Caki2 (cell line): Measurements from ENCODE around the gene ZYG11B. TPM values are rescaled to one million over a fixed set of nuclear protein-coding genes. Genes with fewer than 3 reads are reported as not detected.
"Not testable (repeated sequence)": the region's sequence is repeated elsewhere in the genome, so short reads cannot be mapped to it uniquely, and the experiment has no call there.

ENCODE experiments used
- DNase-seq: peaks from one replicate; pipeline ENCODE4 v3.0.0-alpha.2; 2015; ENCODE audit warnings: low read depth
- in situ Hi-C: cut with HindIII; loops from 2 replicates; pipeline ENCODE4 v1.10.0; 2016; ENCODE audit warnings: low sequenced_read_pairs, low pct_unique_long_range_greater_than_20kb, mixed read lengths
- total RNA-seq: library from RNA; depleted of rRNA; stranded (reverse); fragments of >200 nt; shearing (Covaris generic); gene quantifications from 2 replicates; pipeline ENCODE4 v1.2.3, GENCODE V29; 2014; ENCODE audit warnings: low replicate concordance

The ZYG11B gene
- total RNA-seq, 1 experiment from 2014 or later = 14.7 TPM

DNA sequence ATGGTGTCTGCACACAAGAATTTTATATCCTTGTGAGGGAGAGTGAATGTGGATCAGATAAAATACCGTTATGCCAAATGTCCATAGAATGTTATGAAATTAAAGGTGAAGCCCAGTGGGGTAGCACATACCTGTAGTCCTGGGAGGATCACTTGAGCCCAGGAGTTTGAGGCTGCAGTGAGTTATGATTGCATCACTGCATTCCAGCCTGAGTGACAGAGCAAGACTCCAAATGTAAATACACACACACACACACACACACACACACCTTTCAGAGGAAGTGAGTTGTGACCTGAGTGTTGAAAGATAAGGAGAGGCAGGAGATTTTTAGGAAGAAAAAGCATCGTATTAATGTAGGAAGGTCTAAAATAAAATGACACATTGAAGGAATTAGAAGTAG is 88.2 kb downstream of the ZYG11B start:
- peak; percentile 17 for DNase-seq
- in situ Hi-C loops = no loop called here

- DNase-seq, in situ Hi-C loops: not testable (repeated sequence)
Observed at GRCh38 chr1:52820830-52821229, 94.6 kb downstream of the ZYG11B start.

GRCh38 chr1:52825868-52826267 is 99.6 kb downstream of the ZYG11B start:
- in situ Hi-C loops = no loop called here

DNA sequence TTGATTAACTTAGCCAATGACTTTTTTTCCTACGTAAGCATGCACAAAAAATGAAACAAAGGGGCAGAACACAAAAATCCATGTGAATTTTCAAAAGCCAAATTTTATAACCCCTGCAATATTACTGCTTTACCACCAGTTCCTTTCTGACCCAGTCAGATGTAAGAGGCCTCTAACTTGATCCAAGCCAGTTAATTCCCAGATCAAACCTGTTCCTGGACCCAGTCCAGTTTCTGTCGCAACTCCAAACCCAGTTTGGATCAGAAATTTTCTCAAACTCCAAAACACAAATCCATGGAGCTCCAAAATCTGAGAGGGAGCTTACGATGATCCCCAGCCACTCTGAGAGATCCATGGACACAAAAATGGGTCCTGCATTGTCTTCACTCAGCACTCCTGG is 108.5 kb downstream of the ZYG11B start:
- in situ Hi-C loops = no loop called here
- DNase-seq = no peak

More at GRCh38 chr1:52825868-52826267, 99.6 kb downstream of the ZYG11B start:
- peak; percentile 10 for DNase-seq

DNA sequence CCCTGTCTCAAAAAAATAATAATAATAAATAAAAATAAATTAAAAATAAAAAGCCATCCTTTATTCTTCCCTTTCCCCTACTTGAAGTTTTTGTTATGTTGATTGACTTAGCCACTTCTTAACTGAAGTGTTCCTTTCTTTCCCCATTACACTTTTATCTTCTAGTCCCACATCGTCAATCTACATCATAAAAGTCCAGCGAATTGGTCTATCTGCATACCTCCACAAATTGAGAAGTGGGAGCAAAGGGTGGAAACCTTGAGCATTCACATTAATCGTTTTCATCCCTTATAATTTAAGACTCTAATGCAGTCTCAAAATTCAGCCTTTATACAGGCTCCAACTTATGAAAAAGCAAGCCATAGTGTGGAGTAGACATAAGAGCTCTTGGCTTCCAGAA is 109.8 kb downstream of the ZYG11B start:
- DNase-seq = no peak
- in situ Hi-C loops = no loop called here

GRCh38 chr1:52839175-52839574 is 112.9 kb downstream of the ZYG11B start:
- in situ Hi-C loops, DNase-seq: not testable (repeated sequence)

DNA sequence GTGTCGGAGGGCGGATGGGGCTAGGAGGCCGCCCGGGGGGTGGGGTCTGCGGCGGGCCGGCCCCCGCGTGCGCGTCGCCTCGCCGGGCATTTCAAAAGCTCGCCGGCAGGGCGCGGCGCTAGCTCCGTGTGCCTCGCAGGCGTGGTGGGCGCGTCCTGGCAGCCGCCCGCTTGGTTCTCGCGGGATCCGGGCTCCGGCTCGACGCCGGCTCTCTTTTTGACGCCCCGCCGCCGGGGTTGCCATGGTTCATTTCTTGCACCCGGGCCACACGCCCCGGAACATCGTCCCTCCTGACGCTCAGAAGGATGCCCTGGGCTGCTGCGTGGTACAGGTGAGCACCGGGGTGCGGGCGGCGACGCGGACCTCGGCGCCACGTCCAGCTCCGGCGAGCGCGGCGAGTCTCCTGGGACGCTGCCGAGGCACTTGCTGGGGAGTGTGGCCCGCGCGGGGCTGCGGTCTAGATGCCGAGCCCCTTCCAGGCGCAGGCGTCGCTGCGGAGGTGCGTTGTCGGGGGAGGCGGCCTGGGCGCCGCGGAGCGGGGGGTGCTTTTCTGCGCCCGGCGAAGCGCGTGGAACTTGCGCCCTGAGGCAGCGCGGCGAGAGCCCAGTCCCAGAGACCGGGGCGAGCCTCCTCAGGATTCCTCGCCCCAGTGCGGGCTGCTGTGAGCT is 116.5 kb downstream of the ZYG11B start, which contains the start of gene ZYG11A:
ZYG11A (plus strand) TSS at position 118 of the 668 bp plus-strand sequence; CDS start at position 242, 124 bp downstream.
- in situ Hi-C loops = no loop called here
- peak; percentile 90 for DNase-seq

- DNase-seq, in situ Hi-C loops: not testable (repeated sequence)
Observed at GRCh38 chr1:52845119-52845518, 118.9 kb downstream of the ZYG11B start.

DNA sequence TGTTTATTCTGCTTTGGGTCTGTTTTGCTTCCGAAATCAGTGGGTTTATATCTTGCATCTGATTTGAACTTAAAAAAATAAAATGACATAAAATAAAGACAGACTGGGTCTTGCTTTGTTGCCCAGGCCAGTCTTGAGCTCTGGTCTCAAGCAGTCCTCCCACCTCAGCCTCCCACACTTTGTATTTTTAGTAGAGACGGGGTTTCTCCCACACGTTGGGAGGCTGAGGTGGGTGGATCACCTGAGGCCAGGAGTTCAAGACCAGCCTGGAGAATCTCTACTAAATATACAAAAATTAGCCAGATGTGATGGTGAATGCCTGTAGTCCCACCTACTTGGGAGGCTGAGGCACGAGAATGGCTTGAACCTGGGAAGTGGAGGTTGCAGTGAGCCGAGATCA is 122.2 kb downstream of the ZYG11B start:
- DNase-seq = no peak
- in situ Hi-C loops = no loop called here

- DNase-seq = no peak
- in situ Hi-C loops = no loop called here
Observed at GRCh38 chr1:52850951-52851350, 124.7 kb downstream of the ZYG11B start.

DNA sequence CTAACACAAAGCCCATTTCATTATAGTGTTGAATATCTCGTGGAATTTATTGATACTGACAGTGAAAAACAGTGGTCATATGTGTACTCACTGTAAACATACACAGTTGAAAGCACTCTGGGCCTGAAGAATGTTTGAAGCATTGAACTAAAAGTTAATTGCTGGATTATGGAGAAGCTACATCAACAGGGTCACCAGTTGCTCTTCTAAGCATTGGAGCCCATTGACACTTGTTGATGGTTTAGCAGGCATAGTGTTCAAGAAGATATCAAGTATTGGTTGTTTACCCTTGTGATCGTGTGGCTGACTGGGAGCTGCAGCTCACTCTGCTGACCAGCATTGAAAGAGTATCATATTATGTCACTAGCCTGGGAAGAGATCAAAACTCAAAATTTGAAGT is 126.6 kb downstream of the ZYG11B start:
- no peak for DNase-seq
- in situ Hi-C loops = no loop called here

DNA sequence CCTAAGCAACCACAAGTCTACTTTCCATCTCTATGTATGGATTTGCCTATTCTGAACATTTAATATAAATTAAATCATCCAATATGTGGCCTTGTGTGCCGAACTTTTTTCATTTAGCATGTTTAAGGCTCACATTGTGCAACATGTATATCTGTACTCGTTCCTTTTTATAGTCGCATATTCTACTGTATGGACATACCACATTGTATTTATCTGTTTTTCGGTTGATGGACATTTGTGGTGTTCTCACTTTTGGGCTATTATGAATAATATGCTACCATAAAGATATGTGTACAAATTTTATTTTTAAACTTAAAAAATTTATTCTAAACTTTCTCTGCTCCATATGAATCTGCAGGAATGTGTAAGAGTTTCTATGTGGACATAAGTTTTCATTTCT is 129.3 kb downstream of the ZYG11B start:
- in situ Hi-C loops = no loop called here

GRCh38 chr1:52856026-52856425 is 129.8 kb downstream of the ZYG11B start:
- DNase-seq = no peak
- in situ Hi-C loops = no loop called here

More for the DNA sequence above, 129.3 kb downstream of the ZYG11B start:
- no peak for DNase-seq

- no peak for DNase-seq
- in situ Hi-C loops = no loop called here
Observed at GRCh38 chr1:52857443-52857842, 131.2 kb downstream of the ZYG11B start.

- in situ Hi-C loops = no loop called here
- DNase-seq = no peak
Observed at GRCh38 chr1:52862666-52863458, 136.6 kb downstream of the ZYG11B start.

GRCh38 chr1:52867087-52867863 is 141.0 kb downstream of the ZYG11B start:
- DNase-seq = no peak
- in situ Hi-C loops = no loop called here

GRCh38 chr1:52869727-52870126 is 143.5 kb downstream of the ZYG11B start:
- in situ Hi-C loops, DNase-seq: not testable (repeated sequence)

- in situ Hi-C loops = no loop called here
- DNase-seq = no peak
Observed at GRCh38 chr1:52876843-52877242, 150.6 kb downstream of the ZYG11B start.
